Endothelial cell of umbilical vein (primary cell): Measurements from ENCODE around the gene ETFA. TPM values are rescaled to one million over a fixed set of nuclear protein-coding genes. Genes with fewer than 3 reads are reported as not detected.

Experiments used
- BruUV-seq: library from RNA; stranded (reverse); fragments of 400-500 nt; replicated peaks from 2 replicates; lab custom pipeline; 2021; lab: Mats Ljungman, UMichigan
- CTCF ChIA-PET: fragments of 300-600, 350-600 bp; sonication (Branson Sonifier 250); formaldehyde crosslinking; loops from one replicate; lab custom pipeline; 2021; ENCODE audit warnings: antibody characterized with exemption, inconsistent platforms; lab: Charles Lee
- POLR2A ChIA-PET: fragments of 300-600, 350-600 bp; sonication (Branson Sonifier 250); formaldehyde crosslinking; loops from one replicate; lab custom pipeline; 2021; ENCODE audit warnings: antibody characterized with exemption, inconsistent platforms; lab: Charles Lee
- DNase-seq: peaks from one replicate; pipeline ENCODE4 v3.0.0-alpha.2; 2011; ENCODE audit warnings: low read depth, low spot score
- FAIRE-seq: peaks from 2 replicates; lab custom pipeline; 2011; peaks lifted over from hg19 to GRCh38; lab: Jason Lieb, UNC
- H2AFZ ChIP-seq: 2 replicates; pipeline ENCODE4 v1.6.0; 2012; ENCODE audit warnings: low read depth, low read length, control low read depth, inconsistent platforms
- H3K27ac ChIP-seq: 2 replicates; pipeline ENCODE4 v1.5.1; 2011; ENCODE audit warnings: low read depth, mild to moderate bottlenecking, control low read depth, low read length, moderate library complexity; ENCODE audit not compliant: insufficient read depth
- H3K27me3 ChIP-seq, 2 experiments: 2 replicates each; pipeline versions ENCODE4 v1.6.0 to v1.6.1; 2011; ENCODE audit warnings: low read length in 2 of 2, mixed read lengths in 1 of 2; ENCODE audit not compliant: control insufficient read depth in 2 of 2, insufficient read depth in 2 of 2
- H3K36me3 ChIP-seq, 2 experiments: 2 replicates in 1 of 2; 3 replicates in 1 of 2; pipeline ENCODE4 v1.5.1; 2011; ENCODE audit warnings: low read length in 2 of 2, mild to moderate bottlenecking in 1 of 2, moderate library complexity in 1 of 2; ENCODE audit not compliant: control insufficient read depth in 2 of 2, insufficient read depth in 2 of 2; ENCODE audit errors: extremely low read depth in 1 of 2
- H3K4me1 ChIP-seq: 3 replicates; pipeline ENCODE4 v1.5.1; 2011; ENCODE audit warnings: mild to moderate bottlenecking, low read length; ENCODE audit not compliant: control insufficient read depth, insufficient read depth; ENCODE audit errors: extremely low read depth
- H3K4me2 ChIP-seq: 2 replicates; pipeline ENCODE4 v1.6.1; 2011; ENCODE audit warnings: low read length, control low read depth, mixed read lengths; ENCODE audit not compliant: insufficient read depth
- H3K4me3 ChIP-seq, 3 experiments: fragments of 200-600 bp in 1 of 3; sonication (generic), shearing (Covaris generic) in 1 of 3; replicated peaks in 1 of 3; 2 replicates each; pipeline ENCODE4 v1.5.1; 2011 to 2016; ENCODE audit warnings: control low read depth in 3 of 3, low read length in 3 of 3, mild to moderate bottlenecking in 2 of 3, inconsistent platforms in 1 of 3, low read depth in 1 of 3, moderate library complexity in 1 of 3; ENCODE audit not compliant: insufficient read depth in 1 of 3
- H3K79me2 ChIP-seq: 2 replicates; pipeline ENCODE4 v1.6.0; 2012; ENCODE audit warnings: low read length, inconsistent platforms; ENCODE audit not compliant: control insufficient read depth, insufficient read depth
- H3K9ac ChIP-seq: replicated peaks from 2 replicates; pipeline ENCODE3; 2011; ENCODE audit warnings: low read length, control low read depth; ENCODE audit not compliant: insufficient read depth; ENCODE audit errors: extremely low read depth
- H3K9me1 ChIP-seq: replicated peaks from 3 replicates; pipeline ENCODE4 v1.6.0; 2011; ENCODE audit warnings: mild to moderate bottlenecking, low read length; ENCODE audit not compliant: control insufficient read depth, insufficient read depth; ENCODE audit errors: extremely low read depth
- H3K9me3 ChIP-seq: replicated peaks from 2 replicates; pipeline ENCODE4 v1.5.1; 2012; ENCODE audit warnings: low read length, inconsistent platforms; ENCODE audit not compliant: control insufficient read depth, insufficient read depth
- H4K20me1 ChIP-seq: replicated peaks from 2 replicates; pipeline ENCODE3; 2011; ENCODE audit warnings: mild to moderate bottlenecking, low read length; ENCODE audit not compliant: control insufficient read depth, insufficient read depth; ENCODE audit errors: extremely low read depth
- CTCF ChIP-seq, 2 donors: IDR thresholded peaks; 1 replicate in 1 of 2; 2 replicates in 1 of 2; pipeline ENCODE4 v1.5.1; 2011; ENCODE audit warnings: low read length in 2 of 2, mild to moderate bottlenecking in 2 of 2, moderate library complexity in 2 of 2, control low read depth in 1 of 2, inconsistent platforms in 1 of 2, low read depth in 1 of 2; ENCODE audit not compliant: insufficient read depth in 1 of 2; ENCODE audit errors: extremely low read depth in 1 of 2
- EZH2 ChIP-seq: IDR thresholded peaks from 2 replicates; pipeline ENCODE4 v1.6.1; 2012; ENCODE audit warnings: borderline replicate concordance, low read depth, mild to moderate bottlenecking, moderate library complexity, low read length, inconsistent platforms; ENCODE audit not compliant: severe bottlenecking
- FOS ChIP-seq: IDR thresholded peaks from 2 replicates; pipeline ENCODE4 v1.6.1; 2011; ENCODE audit warnings: mild to moderate bottlenecking, low read length, moderate library complexity, borderline replicate concordance; ENCODE audit not compliant: insufficient read depth
- GATA2 ChIP-seq: IDR thresholded peaks from 2 replicates; pipeline ENCODE4 v1.7.0; 2011; ENCODE audit warnings: low read depth, mild to moderate bottlenecking, moderate library complexity, mixed read lengths, low read length; ENCODE audit not compliant: insufficient read length, insufficient read depth
- JUN ChIP-seq: IDR thresholded peaks from 2 replicates; pipeline ENCODE4 v1.6.1; 2011; ENCODE audit warnings: borderline replicate concordance, low read depth; ENCODE audit not compliant: insufficient read length, insufficient read depth
- MAX ChIP-seq: IDR thresholded peaks from 2 replicates; pipeline ENCODE4 v1.6.1; 2011; ENCODE audit not compliant: insufficient read depth, insufficient read length
- MYC ChIP-seq: IDR thresholded peaks from one replicate; pipeline ENCODE4 v1.6.1; 2011; ENCODE audit warnings: mild to moderate bottlenecking, low read depth, low read length
- POLR2A ChIP-seq: IDR thresholded peaks from 2 replicates; pipeline ENCODE4 v1.6.1; 2012; ENCODE audit warnings: low read depth, mild to moderate bottlenecking, control low read depth, low read length
- POLR2AphosphoS5 ChIP-seq: IDR thresholded peaks from 2 replicates; pipeline ENCODE4 v1.6.1; 2012; ENCODE audit warnings: low read depth, mild to moderate bottlenecking, control low read depth, low read length, moderate library complexity; ENCODE audit not compliant: insufficient read depth
- dilution Hi-C: fragments of 300-500 bp; cut with MboI; formaldehyde crosslinking; loops from one replicate; pipeline ENCODE4 v1.15.0; 2019; ENCODE audit warnings: low sequenced_read_pairs; ENCODE audit not compliant: extremely low pct_ligation_motif_present
- intact Hi-C: fragments of 100-400 bp; cut with micrococcal nuclease; formaldehyde crosslinking; loops from one replicate; pipeline ENCODE4 v1.10.0; 2022
- polyA plus RNA-seq, 4 experiments: library from polyadenylated mRNA; depleted of rRNA in 3 of 4; stranded (reverse) in 3 of 4; unstranded in 1 of 4; fragments of >200 nt; gene quantifications; 2 replicates each; pipeline versions ENCODE4 v1.2.1 to v1.2.3, GENCODE V29; 2011 to 2012; ENCODE audit warnings: missing spikeins in 1 of 4
- total RNA-seq: library from RNA; stranded (reverse); gene quantifications from 2 replicates; pipeline ENCODE4 v1.2.3, GENCODE V29; 2021

ETFA gene
- total and polyA plus RNA-seq, 2 donors (not counting 3 experiments of a cell fraction or from before 2014, with no cell fraction given), result 102 to 116 TPM

GRCh38 chr15:76174654-76175053, 136.6 kb downstream of the ETFA start:
- BruUV-seq, result no TSS peak
- TF ChIP-seq POLR2AphosphoS5 (no peak), FOS (no peak), GATA2 (no peak), MYC (no peak)
- DNase-seq, result no peak
- dilution Hi-C loops (no loop called here), intact Hi-C loops (no loop called here)
- no peak overlapping the region for H2AFZ ChIP-seq
- no peaks in the 10 kb centered on the region for H3K9me3 ChIP-seq
- no peak for FAIRE-seq
- H3K27me3 ChIP-seq, result peaks cover 0 to 4% of the 10 kb centered on the region in 2 experiments
- no peaks in the 10 kb centered on the region for H3K9me1 ChIP-seq
- no peaks in the 10 kb centered on the region for H3K4me1 ChIP-seq
- ChIA-PET POLR2A (no interaction called here), CTCF (interaction anchor here (1.6 to 2.0 kb wide), 2 partner anchors 11 to 16 kb away, joined by 3 to 4 read pairs; no protein-coding TSS in a partner anchor)
- H3K4me3 ChIP-seq, result no peak overlapping the region
- no peaks in the 10 kb centered on the region for H4K20me1 ChIP-seq
- no peak overlapping the region for H3K9ac ChIP-seq
- H3K4me2 ChIP-seq, result no peak overlapping the region
- no peak overlapping the region for H3K27ac ChIP-seq
- no peaks in the 10 kb centered on the region for H3K79me2 ChIP-seq
- H3K36me3 ChIP-seq, result no peaks in the 10 kb centered on the region

GRCh38 chr15:76173317-76173834, 137.9 kb downstream of the ETFA start:
- Histone ChIP-seq H3K9me3 (no peaks in the 10 kb centered on the region), H3K9ac (no peak overlapping the region), H4K20me1 (no peaks in the 10 kb centered on the region), H3K4me3 (no peak overlapping the region), H3K9me1 (no peaks in the 10 kb centered on the region), H3K4me2 (no peak overlapping the region), H3K79me2 (no peaks in the 10 kb centered on the region), H3K27ac (no peak overlapping the region), H3K27me3 (peaks cover 0 to 2% of the 10 kb centered on the region in 2 experiments), H3K36me3 (no peaks in the 10 kb centered on the region), H2AFZ (no peak overlapping the region), H3K4me1 (no peaks in the 10 kb centered on the region)
- TF ChIP-seq MYC, result no peak
- TF ChIP-seq CTCF (IDR thresholded peaks at IDR 0.05; ENCODE audit: extremely low read depth in 1 of 2, insufficient read depth in 1 of 2, low read depth in 1 of 2, low read length in 2 of 2), result no peak
- no peak for TF ChIP-seq MAX
- TF ChIP-seq POLR2AphosphoS5, result no peak
- no peak for TF ChIP-seq JUN
- TF ChIP-seq EZH2, result no peak
- TF ChIP-seq FOS, result no peak
- TF ChIP-seq GATA2, result no peak
- no peak for TF ChIP-seq POLR2A
- no peak for FAIRE-seq
- ChIA-PET CTCF (interaction anchor here (1.6 to 2.0 kb wide), 2 partner anchors 12 to 18 kb away, joined by 3 to 4 read pairs; no protein-coding TSS in a partner anchor), POLR2A (no interaction called here)
- intact Hi-C loops (no loop called here), dilution Hi-C loops (no loop called here)
- BruUV-seq, result no TSS peak
- no peak for DNase-seq
